Psoas muscle (tissue), 8 donors: ENCODE data around the gene NIPAL3. TPM values are rescaled to one million over a fixed set of nuclear protein-coding genes. Genes with fewer than 3 reads are reported as not detected.

Experiments
- ATAC-seq, 4 donors: fragments of 200-7000 bp; cut with Tn5 transposase; one replicate each; pipeline ENCODE4 v1.9.1; 2020; ENCODE audit warnings: moderate library complexity in 3 of 4, mild to moderate bottlenecking in 2 of 4
- DNase-seq, 2 donors: peaks; one replicate each; pipeline ENCODE4 v3.0.0-alpha.2; 2020
- H3K27ac ChIP-seq: fragments of 200-600 bp; one replicate; pipeline ENCODE4 v1.8.0; 2022
- H3K27me3 ChIP-seq, 3 donors: fragments of 200-600 bp in 1 of 3; one replicate each; pipeline versions ENCODE4 v1.6.1 to v1.8.0; 2013 to 2022; ENCODE audit warnings: low read length in 2 of 3, mild to moderate bottlenecking in 2 of 3, moderate library complexity in 1 of 3; ENCODE audit not compliant: insufficient read depth in 3 of 3
- H3K36me3 ChIP-seq, 2 donors: fragments of 200-600 bp in 1 of 2; one replicate each; pipeline versions ENCODE4 v1.6.1 to v1.8.0; 2013 to 2022; ENCODE audit warnings: low read depth in 1 of 2, mild to moderate bottlenecking in 1 of 2, moderate library complexity in 1 of 2; ENCODE audit not compliant: insufficient read depth in 1 of 2
- H3K4me1 ChIP-seq: fragments of 200-600 bp; one replicate; pipeline ENCODE4 v1.8.0; 2022
- H3K4me3 ChIP-seq: fragments of 200-600 bp; one replicate; pipeline ENCODE4 v1.8.0; 2022; ENCODE audit warnings: mild to moderate bottlenecking
- H3K9me3 ChIP-seq: fragments of 200-600 bp; one replicate; pipeline ENCODE4 v1.8.0; 2022
- CTCF ChIP-seq: fragments of 200-600 bp; IDR thresholded peaks from one replicate; pipeline ENCODE4 v1.8.0; 2022; ENCODE audit warnings: antibody characterized with exemption
- WGBS, 3 donors: extraction: QIAGEN DNeasy Blood & Tissue Kit; methylation state at CpG; one replicate each; pipeline versions ENCODE4 v1.1.6 to v1.1.7; 2013; 5-methylcytosine and 5-hydroxymethylcytosine counted together
- intact Hi-C, 2 donors: fragments of 100-400 bp; cut with DNase I; formaldehyde crosslinking; loops; one replicate each; pipeline versions ENCODE4 v1.11.0 to v1.14.2; 2022
- polyA plus RNA-seq, 3 donors: library from polyadenylated mRNA; stranded (reverse); fragments of 200-250 nt; gene quantifications; one replicate each; pipeline ENCODE4 v1.2.3, GENCODE V29; 2013
- total RNA-seq, 4 donors: library from RNA; stranded (reverse); fragmentation: NEBNext Ultra II Directional in 2 of 4; extraction: Animal tissue kit (Norgen Biotek cat#: 25700) in 2 of 4; gene quantifications; one replicate each; pipeline versions ENCODE4 v1.2.1 to v1.2.4, GENCODE V29; 2021 to 2023
- donor health status: healthy with polysubstance abuse.
- donor health status: DM: no; HTN: no; CAD: no; lungs with moderate emphysema.
- donor health status: Bipolar disorder and iron deficiency.
- donor health status: healthy.
- donor health status: DM: yes; HTN: yes; CAD: no.
- donor health status: DM: no; HTN: no; CAD: no.
- donor health status: DM: no; HTN: no; CAD: no.
- donor health status: DM: yes; HTN: yes; CAD: no.

The NIPAL3 gene
- total and polyA plus RNA-seq, 7 donors = 1.1 to 10.9 (median 3.9) TPM

- no peak for TF ChIP-seq CTCF
- Histone ChIP-seq H3K27me3 (no peaks in the 10 kb centered on the region), H3K27ac (no peak overlapping the region), H3K9me3 (no peaks in the 10 kb centered on the region), H3K4me3 (no peak overlapping the region), H3K36me3 (no peaks in the 10 kb centered on the region), H3K4me1 (no peaks in the 10 kb centered on the region)
- intact Hi-C loops = no loop called here
- ATAC-seq = no peak
- DNase-seq = no peak
- 80 to 82% (median 81%) methylated on average over 8 of the region's 8 CpGs for WGBS, 3 donors
These were observed 20.3 kb downstream of the NIPAL3 start for GRCh38 chr1:24435782-24436365.

GRCh38 chr1:24437631-24438396 lies 22.2 kb downstream of the NIPAL3 start:
- Histone ChIP-seq H3K4me1 (no peaks in the 10 kb centered on the region), H3K9me3 (no peaks in the 10 kb centered on the region), H3K27ac (no peak overlapping the region), H3K36me3 (no peaks in the 10 kb centered on the region), H3K4me3 (no peak overlapping the region), H3K27me3 (no peaks in the 10 kb centered on the region)
- no peak for TF ChIP-seq CTCF
- WGBS, 3 donors = 54 to 59% (median 59%) methylated on average over 9 of the region's 9 CpGs
- ATAC-seq (peak in 2 of 4 donors; percentile 5 to 37), DNase-seq (no peak)
- intact Hi-C loops = no loop called here

GRCh38 chr1:24438423-24438901 lies 22.9 kb downstream of the NIPAL3 start:
- Histone ChIP-seq H3K27me3 (no peaks in the 10 kb centered on the region), H3K9me3 (no peaks in the 10 kb centered on the region), H3K4me1 (no peaks in the 10 kb centered on the region), H3K36me3 (no peaks in the 10 kb centered on the region), H3K27ac (no peak overlapping the region), H3K4me3 (no peak overlapping the region)
- no peak for TF ChIP-seq CTCF
- DNase-seq (peak; percentile 44 to 83), ATAC-seq (peak in 3 of 4 donors; percentile 24 to 73 (median 56))
- intact Hi-C loops = no loop called here
- WGBS, 3 donors = 12 to 26% (median 22%) methylated on average over 9 of the region's 9 CpGs

DNA sequence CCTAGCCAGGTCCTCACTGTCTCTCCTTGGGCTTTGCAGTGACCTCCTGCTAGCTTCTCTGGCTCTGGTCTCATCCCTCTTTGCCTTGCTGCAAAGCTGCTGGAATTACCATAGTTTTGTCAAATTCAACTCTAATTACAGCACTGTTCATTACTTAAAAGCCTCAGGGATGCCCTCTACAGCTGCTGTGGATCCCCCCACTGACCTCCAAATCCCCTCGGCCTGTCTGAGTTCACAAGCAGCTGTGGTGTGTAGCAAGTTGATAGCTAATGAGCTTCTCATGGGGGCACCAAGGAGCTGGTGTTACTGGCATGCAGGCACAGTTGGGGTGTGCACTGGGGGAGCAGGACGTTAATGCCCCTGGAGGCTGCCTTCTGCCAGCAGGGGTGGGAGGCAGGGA lies 24.8 kb downstream of the NIPAL3 start:
- TF ChIP-seq CTCF = no peak
- Histone ChIP-seq H3K27ac (no peak overlapping the region), H3K36me3 (no peaks in the 10 kb centered on the region), H3K27me3 (no peaks in the 10 kb centered on the region), H3K4me1 (no peaks in the 10 kb centered on the region), H3K9me3 (no peaks in the 10 kb centered on the region), H3K4me3 (no peak overlapping the region)
- WGBS, 3 donors = 72 to 89% (median 81%) methylated on average over 2 of the region's 2 CpGs
- ATAC-seq (no peak), DNase-seq (no peak)
- intact Hi-C loops = no loop called here
